K562 (cell line): ENCODE measurements around the gene CD70.

Experiments used
- ATF2 ChIP-seq: sonication (generic); formaldehyde crosslinking; IDR thresholded peaks from 2 replicates; pipeline ENCODE4 v1.8.1; 2022; ENCODE audit warnings: missing genetic modification reagents
- CBFB ChIP-seq: sonication (generic); formaldehyde crosslinking; IDR thresholded peaks from 2 replicates; pipeline ENCODE4 v1.4.0; 2020; ENCODE audit warnings: mild to moderate bottlenecking, missing genetic modification reagents
- CTCF ChIP-seq, 3 experiments: IDR thresholded peaks in 2 of 3; conservative IDR thresholded peaks in 1 of 3; 2 replicates each; pipeline ENCODE4 v1.5.1; 2011 to 2012; ENCODE audit warnings: low read length in 3 of 3, mild to moderate bottlenecking in 3 of 3, control low read depth in 2 of 3, improper control_type of control experiment in 1 of 3, inconsistent platforms in 1 of 3, low read depth in 1 of 3, mixed read lengths in 1 of 3, moderate library complexity in 1 of 3; ENCODE audit not compliant: insufficient read depth in 2 of 3
- HNRNPK ChIP-seq: fragments of 200-400 bp; formaldehyde crosslinking; IDR thresholded peaks from one replicate; pipeline ENCODE4 v1.6.1; 2018; ENCODE audit warnings: mild to moderate bottlenecking, low read depth, low read length; ENCODE audit not compliant: poor library complexity, severe bottlenecking
- KAT2B ChIP-seq: IDR thresholded peaks from one replicate; pipeline ENCODE4 v1.6.1; 2012; ENCODE audit warnings: low read depth, mild to moderate bottlenecking, control low read depth, inconsistent platforms, low read length, moderate library complexity
- POLR2A ChIP-seq: fragments of 450-650 bp; conservative IDR thresholded peaks from 2 replicates; pipeline ENCODE4 v1.6.1; 2016
- SP1 ChIP-seq: sonication (generic); formaldehyde crosslinking; IDR thresholded peaks from 2 replicates; pipeline ENCODE4 v1.8.1; 2022; ENCODE audit warnings: mild to moderate bottlenecking, missing genetic modification reagents
- TEAD4 ChIP-seq, 2 experiments: sonication (generic) in 1 of 2; formaldehyde crosslinking in 1 of 2; IDR thresholded peaks; 2 replicates each; pipeline versions ENCODE4 v1.6.1 to v1.8.0; 2012 to 2022; ENCODE audit warnings: borderline replicate concordance in 1 of 2, inconsistent platforms in 1 of 2, low read length in 1 of 2, mild to moderate bottlenecking in 1 of 2, missing genetic modification reagents in 1 of 2
- ZNF274 ChIP-seq: IDR thresholded peaks from 2 replicates; pipeline ENCODE4 v1.6.1; 2011; ENCODE audit warnings: low read depth, mild to moderate bottlenecking, low read length, moderate library complexity, borderline replicate concordance
- TF ChIP-seq, protein P1 (sequence below), 2 experiments: fragments of 450-650 bp; formaldehyde crosslinking in 1 of 2; IDR thresholded peaks; 2 replicates each; pipeline versions ENCODE4 v1.4.0 to v1.6.1; 2014 to 2020; ENCODE audit warnings: mild to moderate bottlenecking in 2 of 2, borderline replicate concordance in 1 of 2, low read depth in 1 of 2
- TF ChIP-seq, protein P2 (sequence below): fragments of 450-650 bp; IDR thresholded peaks from 2 replicates; pipeline ENCODE4 v1.6.1; 2018; ENCODE audit warnings: mild to moderate bottlenecking, low read depth; ENCODE audit not compliant: partially characterized antibody
- TF ChIP-seq, protein P3 (sequence below): sonication (generic); formaldehyde crosslinking; IDR thresholded peaks from 2 replicates; pipeline ENCODE4 v1.9.0; 2022; ENCODE audit warnings: mild to moderate bottlenecking, missing genetic modification reagents

DNA sequence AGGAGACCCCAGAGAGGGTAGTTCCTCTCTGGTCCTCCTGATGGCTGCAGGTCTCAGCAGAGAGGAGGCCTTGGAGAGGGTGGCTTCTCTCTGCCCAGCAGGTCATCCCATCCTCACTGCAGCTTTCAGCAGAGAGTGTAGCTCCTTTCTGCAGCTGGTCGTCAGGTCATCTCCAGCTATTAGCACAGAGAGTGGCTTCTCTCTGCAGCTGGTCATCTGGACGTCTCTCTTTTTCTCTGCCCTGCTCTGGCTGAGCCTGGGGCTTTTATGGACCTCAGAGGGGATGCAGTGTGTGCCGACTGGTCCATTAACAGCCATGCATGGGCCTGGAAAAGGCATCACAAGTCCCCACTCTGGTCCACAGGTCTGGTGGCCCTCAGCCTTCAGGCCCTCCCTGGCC is 39.9 kb downstream of the CD70 start:
- TF ChIP-seq CTCF (IDR thresholded peaks at IDR 0.05 in 2 of 3, conservative IDR thresholded peaks at IDR 0.05 in 1 of 3; ENCODE audit: insufficient read depth in 2 of 3, low read depth in 1 of 3, low read length in 3 of 3) (no peak), CBFB (CRISPR knock-in tag) (no peak), ZNF274 (no peak), KAT2B (no peak), SP1 (no peak), HNRNPK (no peak), ATF2 (CRISPR knock-in tag) (no peak), POLR2A (no peak), TEAD4 (IDR thresholded peaks at IDR 0.05; ENCODE audit: low read length) (no peak), TEAD4 (CRISPR knock-in tag; IDR thresholded peaks at IDR 0.05; ENCODE audit: borderline replicate concordance) (no peak)
- TF ChIP-seq, protein P1, sequence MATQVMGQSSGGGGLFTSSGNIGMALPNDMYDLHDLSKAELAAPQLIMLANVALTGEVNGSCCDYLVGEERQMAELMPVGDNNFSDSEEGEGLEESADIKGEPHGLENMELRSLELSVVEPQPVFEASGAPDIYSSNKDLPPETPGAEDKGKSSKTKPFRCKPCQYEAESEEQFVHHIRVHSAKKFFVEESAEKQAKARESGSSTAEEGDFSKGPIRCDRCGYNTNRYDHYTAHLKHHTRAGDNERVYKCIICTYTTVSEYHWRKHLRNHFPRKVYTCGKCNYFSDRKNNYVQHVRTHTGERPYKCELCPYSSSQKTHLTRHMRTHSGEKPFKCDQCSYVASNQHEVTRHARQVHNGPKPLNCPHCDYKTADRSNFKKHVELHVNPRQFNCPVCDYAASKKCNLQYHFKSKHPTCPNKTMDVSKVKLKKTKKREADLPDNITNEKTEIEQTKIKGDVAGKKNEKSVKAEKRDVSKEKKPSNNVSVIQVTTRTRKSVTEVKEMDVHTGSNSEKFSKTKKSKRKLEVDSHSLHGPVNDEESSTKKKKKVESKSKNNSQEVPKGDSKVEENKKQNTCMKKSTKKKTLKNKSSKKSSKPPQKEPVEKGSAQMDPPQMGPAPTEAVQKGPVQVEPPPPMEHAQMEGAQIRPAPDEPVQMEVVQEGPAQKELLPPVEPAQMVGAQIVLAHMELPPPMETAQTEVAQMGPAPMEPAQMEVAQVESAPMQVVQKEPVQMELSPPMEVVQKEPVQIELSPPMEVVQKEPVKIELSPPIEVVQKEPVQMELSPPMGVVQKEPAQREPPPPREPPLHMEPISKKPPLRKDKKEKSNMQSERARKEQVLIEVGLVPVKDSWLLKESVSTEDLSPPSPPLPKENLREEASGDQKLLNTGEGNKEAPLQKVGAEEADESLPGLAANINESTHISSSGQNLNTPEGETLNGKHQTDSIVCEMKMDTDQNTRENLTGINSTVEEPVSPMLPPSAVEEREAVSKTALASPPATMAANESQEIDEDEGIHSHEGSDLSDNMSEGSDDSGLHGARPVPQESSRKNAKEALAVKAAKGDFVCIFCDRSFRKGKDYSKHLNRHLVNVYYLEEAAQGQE (IDR thresholded peaks at IDR 0.05; ENCODE audit: borderline replicate concordance) = no peak
- TF ChIP-seq, protein P1 (CRISPR knock-in tag; IDR thresholded peaks at IDR 0.05; ENCODE audit: low read depth) = no peak
- TF ChIP-seq, protein P2, sequence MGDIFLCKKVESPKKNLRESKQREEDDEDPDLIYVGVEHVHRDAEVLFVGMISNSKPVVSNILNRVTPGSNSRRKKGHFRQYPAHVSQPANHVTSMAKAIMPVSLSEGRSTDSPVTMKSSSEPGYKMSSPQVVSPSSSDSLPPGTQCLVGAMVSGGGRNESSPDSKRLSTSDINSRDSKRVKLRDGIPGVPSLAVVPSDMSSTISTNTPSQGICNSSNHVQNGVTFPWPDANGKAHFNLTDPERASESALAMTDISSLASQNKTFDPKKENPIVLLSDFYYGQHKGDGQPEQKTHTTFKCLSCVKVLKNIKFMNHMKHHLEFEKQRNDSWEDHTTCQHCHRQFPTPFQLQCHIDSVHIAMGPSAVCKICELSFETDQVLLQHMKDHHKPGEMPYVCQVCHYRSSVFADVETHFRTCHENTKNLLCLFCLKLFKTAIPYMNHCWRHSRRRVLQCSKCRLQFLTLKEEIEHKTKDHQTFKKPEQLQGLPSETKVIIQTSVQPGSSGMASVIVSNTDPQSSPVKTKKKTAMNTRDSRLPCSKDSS = no peak
- TF ChIP-seq, protein P3, sequence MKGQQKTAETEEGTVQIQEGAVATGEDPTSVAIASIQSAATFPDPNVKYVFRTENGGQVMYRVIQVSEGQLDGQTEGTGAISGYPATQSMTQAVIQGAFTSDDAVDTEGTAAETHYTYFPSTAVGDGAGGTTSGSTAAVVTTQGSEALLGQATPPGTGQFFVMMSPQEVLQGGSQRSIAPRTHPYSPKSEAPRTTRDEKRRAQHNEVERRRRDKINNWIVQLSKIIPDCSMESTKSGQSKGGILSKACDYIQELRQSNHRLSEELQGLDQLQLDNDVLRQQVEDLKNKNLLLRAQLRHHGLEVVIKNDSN (CRISPR knock-in tag) = no peak
